WTC11 (cell line): ENCODE results near the gene IL27RA. TPM values are rescaled to one million over a fixed set of nuclear protein-coding genes. Genes with fewer than 3 reads are reported as not detected.

ENCODE experiments used
- ATAC-seq: fragments of 200-7000 bp; cut with Tn5 transposase; 2 replicates; pipeline ENCODE4 v1.10.0; 2021; ENCODE audit warnings: mild to moderate bottlenecking, moderate library complexity
- CTCF ChIA-PET: fragments of 300-600 bp; sonication (Branson Sonifier 250); formaldehyde crosslinking; loops from one replicate; lab custom pipeline; 2021; ENCODE audit warnings: antibody characterized with exemption; lab: Charles Lee
- POLR2A ChIA-PET: fragments of 350-600 bp; sonication (Branson Sonifier 250); formaldehyde crosslinking; loops from one replicate; lab custom pipeline; 2021; ENCODE audit warnings: antibody characterized with exemption; lab: Charles Lee
- DNase-seq: peaks from one replicate; pipeline ENCODE4 v3.0.0; 2021; ENCODE audit warnings: low spot score
- H3K27ac Mint-ChIP-seq: 2 replicates; pipeline ENCODE4 v1.8.0; 2021; ENCODE audit warnings: mixed read lengths
- H3K27me3 Mint-ChIP-seq: 2 replicates; pipeline ENCODE4 v1.8.0; 2021; ENCODE audit warnings: low read depth, mild to moderate bottlenecking, moderate library complexity, mixed read lengths
- H3K36me3 Mint-ChIP-seq: 2 replicates; pipeline ENCODE4 v1.8.0; 2021; ENCODE audit warnings: mixed read lengths
- H3K4me1 Mint-ChIP-seq: 2 replicates; pipeline ENCODE4 v1.8.0; 2022; ENCODE audit warnings: mixed read lengths
- H3K4me3 Mint-ChIP-seq: 2 replicates; pipeline ENCODE4 v1.8.0; 2021; ENCODE audit warnings: mild to moderate bottlenecking, moderate library complexity, mixed read lengths
- H3K9me3 Mint-ChIP-seq: 2 replicates; pipeline ENCODE4 v1.8.0; 2021; ENCODE audit warnings: mixed read lengths
- CDX4 ChIP-seq: fragments of 250-450 bp; sonication (Bioruptor Pico); IDR thresholded peaks from 2 replicates; pipeline ENCODE4 v1.9.0; 2021; ENCODE audit warnings: moderate library complexity, mild to moderate bottlenecking, inconsistent platforms, borderline replicate concordance
- CREB1 ChIP-seq: sonication (generic); formaldehyde crosslinking; IDR thresholded peaks from 2 replicates; pipeline ENCODE4 v1.8.0; 2023; ENCODE audit warnings: mild to moderate bottlenecking, missing genetic modification reagents
- CREM ChIP-seq: sonication (generic); formaldehyde crosslinking; IDR thresholded peaks from 2 replicates; pipeline ENCODE4 v1.8.1; 2022; ENCODE audit warnings: mild to moderate bottlenecking, missing genetic modification reagents, moderate library complexity
- ESRRA ChIP-seq: sonication (generic); formaldehyde crosslinking; IDR thresholded peaks from 2 replicates; pipeline ENCODE4 v1.8.1; 2022; ENCODE audit warnings: mild to moderate bottlenecking, missing genetic modification reagents, borderline replicate concordance
- FOXK1 ChIP-seq: sonication (generic); formaldehyde crosslinking; IDR thresholded peaks from 2 replicates; pipeline ENCODE4 v1.8.0; 2022; ENCODE audit warnings: mild to moderate bottlenecking, moderate library complexity, missing genetic modification reagents
- FOXP1 ChIP-seq: sonication (generic); formaldehyde crosslinking; IDR thresholded peaks from 2 replicates; pipeline ENCODE4 v1.8.0; 2022; ENCODE audit warnings: missing genetic modification reagents, mild to moderate bottlenecking, moderate library complexity, borderline replicate concordance
- HMGA2 ChIP-seq: fragments of 250-450 bp; sonication (Bioruptor Pico); IDR thresholded peaks from 2 replicates; pipeline ENCODE4 v1.4.0; 2021; ENCODE audit warnings: mild to moderate bottlenecking, moderate library complexity
- IRF2 ChIP-seq: sonication (generic); formaldehyde crosslinking; IDR thresholded peaks from 2 replicates; pipeline ENCODE4 v1.8.0; 2022; ENCODE audit warnings: low read depth, missing genetic modification reagents, borderline replicate concordance
- KAT7 ChIP-seq: sonication (generic); formaldehyde crosslinking; IDR thresholded peaks from 2 replicates; pipeline ENCODE4 v1.8.1; 2023; ENCODE audit warnings: missing genetic modification reagents, mild to moderate bottlenecking, borderline replicate concordance
- SMAD4 ChIP-seq: sonication (generic); formaldehyde crosslinking; IDR thresholded peaks from 2 replicates; pipeline ENCODE4 v1.8.0; 2022; ENCODE audit warnings: mild to moderate bottlenecking, missing genetic modification reagents
- SOX15 ChIP-seq: fragments of 250-450 bp; sonication (Bioruptor Pico); IDR thresholded peaks from 2 replicates; pipeline ENCODE4 v1.9.0; 2021; ENCODE audit warnings: mild to moderate bottlenecking
- SP1 ChIP-seq: sonication (generic); formaldehyde crosslinking; conservative IDR thresholded peaks from 2 replicates; pipeline ENCODE4 v1.8.1; 2022; ENCODE audit warnings: missing genetic modification reagents
- TP53 ChIP-seq: sonication (generic); formaldehyde crosslinking; IDR thresholded peaks from 2 replicates; pipeline ENCODE4 v1.8.1; 2023; ENCODE audit warnings: mild to moderate bottlenecking, missing genetic modification reagents
- ZNF121 ChIP-seq: sonication (generic); formaldehyde crosslinking; IDR thresholded peaks from 2 replicates; pipeline ENCODE4 v1.8.0; 2023; ENCODE audit warnings: missing genetic modification reagents
- ZNF317 ChIP-seq: sonication (generic); formaldehyde crosslinking; IDR thresholded peaks from 2 replicates; pipeline ENCODE4 v1.8.1; 2023; ENCODE audit warnings: low read depth, mild to moderate bottlenecking, moderate library complexity, missing genetic modification reagents, borderline replicate concordance
- ZNF416 ChIP-seq: fragments of 250-450 bp; sonication (Bioruptor Pico); IDR thresholded peaks from 2 replicates; pipeline ENCODE4 v1.9.0; 2021; ENCODE audit warnings: mild to moderate bottlenecking, inconsistent platforms
- ZNF425 ChIP-seq: fragments of 250-450 bp; sonication (Bioruptor Pico); conservative IDR thresholded peaks from 2 replicates; pipeline ENCODE4 v1.9.0; 2021; ENCODE audit warnings: mild to moderate bottlenecking
- ZNF671 ChIP-seq: fragments of 250-450 bp; sonication (Bioruptor Pico); IDR thresholded peaks from 2 replicates; pipeline ENCODE4 v1.8.0; 2021; ENCODE audit warnings: mild to moderate bottlenecking
- total RNA-seq: library from RNA; stranded (reverse); gene quantifications from 3 replicates; pipeline ENCODE4 v1.2.3, GENCODE V29; 2021
- TF ChIP-seq, protein P1 (sequence below): sonication (generic); formaldehyde crosslinking; IDR thresholded peaks from 2 replicates; pipeline ENCODE4 v1.8.0; 2022; ENCODE audit warnings: mild to moderate bottlenecking, missing genetic modification reagents

IL27RA gene
- total RNA-seq, 1 experiment from 2014 or later, result 12.2 TPM

- no peak for TF ChIP-seq ZNF317 (CRISPR knock-in tag)
Observed at GRCh38 chr19:13990085-13990484, 41.5 kb upstream of the IL27RA start (continued).

- H3K27ac Mint-ChIP-seq, result no peak overlapping the region
- TF ChIP-seq FOXK1 (CRISPR knock-in tag) (no peak), ZNF121 (CRISPR knock-in tag) (peak; percentile 75; the same call in 1 of the 2 replicates)
- TF ChIP-seq, all 79 proteins: peak for 1
- ChIA-PET POLR2A (no interaction called here), CTCF (interaction anchor here (2.2 to 2.5 kb wide), 2 partner anchors 40 to 67 kb away, joined by 9 to 11 read pairs; partner anchors contain the start of gene IL27RA)
- Mint-ChIP-seq H3K9me3 (no peaks in the 10 kb centered on the region), H3K36me3 (peaks cover 8% of the 10 kb centered on the region), H3K27me3 (no peaks in the 10 kb centered on the region), H3K4me3 (no peak overlapping the region), H3K4me1 (peaks cover 32% of the 10 kb centered on the region)
- ATAC-seq (no peak), DNase-seq (no peak)
Observed at GRCh38 chr19:13992025-13992424, 39.5 kb upstream of the IL27RA start.

DNA sequence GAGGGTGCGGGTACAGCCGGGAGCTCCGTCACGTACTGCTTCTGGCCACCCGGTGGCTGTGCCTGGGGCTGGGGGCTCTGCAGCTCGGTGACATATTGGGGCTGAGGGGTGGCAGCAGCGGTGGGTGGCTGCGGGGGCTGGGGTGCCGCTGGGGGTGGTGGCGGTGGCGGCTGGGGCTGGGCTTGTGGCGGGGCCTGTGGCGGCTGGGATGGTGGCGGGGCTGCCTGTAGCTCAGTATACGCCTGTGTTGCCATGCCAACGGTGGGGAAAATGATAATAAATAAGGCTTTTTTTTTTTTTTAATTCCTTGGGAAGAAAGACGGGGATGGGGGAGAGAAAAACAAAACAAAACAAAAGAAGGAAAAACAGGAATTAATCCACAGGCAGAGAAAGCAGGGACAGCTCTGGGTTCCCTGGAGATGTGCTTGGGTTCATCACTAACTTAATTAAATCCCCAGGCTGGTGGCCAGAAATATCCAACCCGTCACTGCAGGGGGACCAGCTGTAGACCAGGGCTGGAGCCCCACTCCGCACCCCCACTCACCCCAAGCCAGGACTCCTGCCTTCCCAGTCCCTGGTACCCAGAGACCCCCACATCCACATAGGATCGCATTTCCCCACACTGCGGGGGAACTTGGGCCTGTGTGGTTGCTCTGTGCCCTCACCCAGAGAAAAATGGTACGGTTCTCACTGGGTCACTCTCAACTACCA lies 37.8 kb upstream of the IL27RA start:
- Mint-ChIP-seq H3K4me3 (no peak overlapping the region), H3K27ac (no peak overlapping the region), H3K27me3 (no peaks in the 10 kb centered on the region), H3K4me1 (peaks cover 16% of the 10 kb centered on the region), H3K9me3 (peaks cover 2% of the 10 kb centered on the region), H3K36me3 (peaks cover 19% of the 10 kb centered on the region)
- ChIA-PET POLR2A (no interaction called here), CTCF (interaction anchor here (0.7 to 2.2 kb wide), 5 partner anchors 10 to 132 kb away, joined by 3 to 9 read pairs (median 3); partner anchors contain the start of genes IL27RA and MISP3)
- ATAC-seq, result no peak
- no peak for DNase-seq
- no peak for TF ChIP-seq ZNF671 (CRISPR knock-in tag)
- TF ChIP-seq CREM (CRISPR knock-in tag), result no peak
- no peak for TF ChIP-seq SOX15 (CRISPR knock-in tag)
- TF ChIP-seq ZNF416 (CRISPR knock-in tag), result no peak
- no peak for TF ChIP-seq IRF2 (CRISPR knock-in tag)
- TF ChIP-seq, protein P1, sequence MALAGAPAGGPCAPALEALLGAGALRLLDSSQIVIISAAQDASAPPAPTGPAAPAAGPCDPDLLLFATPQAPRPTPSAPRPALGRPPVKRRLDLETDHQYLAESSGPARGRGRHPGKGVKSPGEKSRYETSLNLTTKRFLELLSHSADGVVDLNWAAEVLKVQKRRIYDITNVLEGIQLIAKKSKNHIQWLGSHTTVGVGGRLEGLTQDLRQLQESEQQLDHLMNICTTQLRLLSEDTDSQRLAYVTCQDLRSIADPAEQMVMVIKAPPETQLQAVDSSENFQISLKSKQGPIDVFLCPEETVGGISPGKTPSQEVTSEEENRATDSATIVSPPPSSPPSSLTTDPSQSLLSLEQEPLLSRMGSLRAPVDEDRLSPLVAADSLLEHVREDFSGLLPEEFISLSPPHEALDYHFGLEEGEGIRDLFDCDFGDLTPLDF (CRISPR knock-in tag), result no peak
- no peak for TF ChIP-seq SP1 (CRISPR knock-in tag)
- no peak for TF ChIP-seq SMAD4 (CRISPR knock-in tag)
- no peak for TF ChIP-seq ESRRA
- TF ChIP-seq TP53 (CRISPR knock-in tag), result no peak
- TF ChIP-seq KAT7 (CRISPR knock-in tag), result no peak
- no peak for TF ChIP-seq HMGA2 (CRISPR knock-in tag)
- no peak for TF ChIP-seq CREB1 (CRISPR knock-in tag)
- no peak for TF ChIP-seq ZNF425
- no peak for TF ChIP-seq FOXP1
- no peak for TF ChIP-seq CDX4 (CRISPR knock-in tag)
